Germinal center (tissue), 1 donor: Measurements from ENCODE around the gene CFAP97D1.

Experiments
- DNase-seq: peaks from one replicate; pipeline ENCODE4 v3.0.0; 2012; ENCODE audit warnings: mixed read lengths, low spot score

CFAP97D1 gene

DNA sequence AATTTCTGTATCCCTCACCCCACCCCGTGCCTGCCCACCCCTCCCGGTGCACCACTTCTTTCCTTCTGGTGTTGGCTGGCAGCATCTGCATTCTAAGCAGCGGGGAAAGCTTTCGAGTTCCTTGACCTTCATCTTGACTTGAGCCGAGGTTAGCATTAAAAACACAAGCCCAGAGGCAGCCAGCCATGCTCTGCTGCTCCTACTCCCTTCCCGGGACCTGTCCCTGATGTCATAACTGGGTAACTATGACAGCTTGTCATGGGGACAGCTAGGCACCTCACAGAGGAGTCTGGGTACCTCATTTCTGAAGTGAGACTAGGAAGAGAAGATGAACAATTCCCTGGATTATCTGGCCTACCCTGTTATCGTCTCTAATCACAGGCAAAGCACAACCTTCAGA lies at the start of gene CFAP97D1:
Gene CFAP97D1 (plus strand): TSS at position 301 of the 400 bp plus-strand sequence. CDS start 28 bp downstream, at position 329.
- no peak for DNase-seq

DNA sequence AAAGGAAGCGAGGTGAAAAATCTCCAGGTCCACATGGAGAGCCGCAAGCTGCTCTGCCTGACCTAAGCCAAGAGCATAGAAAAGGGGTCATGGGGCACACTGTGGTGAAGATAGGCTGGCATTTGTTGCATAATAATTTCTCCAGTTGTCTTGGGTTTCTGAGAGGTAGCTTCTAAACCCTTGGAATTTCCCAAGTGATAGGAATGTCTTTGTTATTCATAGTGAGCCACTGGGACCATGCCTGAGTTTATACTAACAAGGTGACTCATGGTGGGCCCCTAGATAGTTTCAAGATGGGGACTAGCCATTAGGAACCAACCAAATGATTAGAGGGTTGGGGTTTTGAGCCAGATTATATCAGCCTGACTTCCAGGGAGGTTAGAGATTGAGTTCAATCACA lies 47.3 kb upstream of the CFAP97D1 start:
- DNase-seq: no peak

DNA sequence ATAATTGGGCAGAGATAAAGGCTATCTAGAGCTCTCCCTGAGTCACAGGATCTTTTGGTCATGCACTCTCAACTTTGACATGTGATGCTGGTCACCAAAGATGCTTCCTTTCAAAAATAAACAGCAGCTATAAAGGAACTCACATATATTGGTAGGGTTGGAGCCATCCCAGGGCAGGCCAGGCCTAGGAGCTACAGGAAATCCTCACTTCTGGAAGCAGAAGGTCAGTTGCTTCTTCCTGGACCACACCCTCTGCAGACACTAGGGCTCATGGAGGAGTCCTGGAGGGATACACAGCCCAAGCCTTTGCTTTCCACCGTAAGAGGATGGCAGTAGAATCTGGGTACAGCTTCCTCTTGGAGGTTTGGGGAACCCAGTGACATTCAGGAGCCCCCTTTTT lies 46.3 kb upstream of the CFAP97D1 start:
- no peak for DNase-seq

DNA sequence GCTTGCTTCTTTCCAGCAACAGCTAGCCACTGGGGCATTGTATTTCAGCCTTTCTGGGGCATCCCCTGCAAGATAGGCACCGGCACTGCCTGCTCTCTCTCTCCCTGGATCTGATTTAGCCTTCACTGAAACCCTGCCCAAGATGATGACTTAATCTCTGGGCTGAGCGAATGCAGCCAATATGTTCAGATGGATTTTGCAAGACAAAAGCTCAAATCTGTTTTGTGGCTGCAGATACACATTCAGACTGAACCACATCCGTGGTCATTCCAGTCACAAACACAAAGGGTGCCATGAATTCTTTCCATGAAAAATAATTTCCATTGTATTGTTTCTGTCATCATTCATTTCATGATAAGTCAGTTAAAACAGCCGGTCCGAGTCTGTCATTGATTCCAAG lies 45.9 kb upstream of the CFAP97D1 start:
- no peak for DNase-seq

DNA sequence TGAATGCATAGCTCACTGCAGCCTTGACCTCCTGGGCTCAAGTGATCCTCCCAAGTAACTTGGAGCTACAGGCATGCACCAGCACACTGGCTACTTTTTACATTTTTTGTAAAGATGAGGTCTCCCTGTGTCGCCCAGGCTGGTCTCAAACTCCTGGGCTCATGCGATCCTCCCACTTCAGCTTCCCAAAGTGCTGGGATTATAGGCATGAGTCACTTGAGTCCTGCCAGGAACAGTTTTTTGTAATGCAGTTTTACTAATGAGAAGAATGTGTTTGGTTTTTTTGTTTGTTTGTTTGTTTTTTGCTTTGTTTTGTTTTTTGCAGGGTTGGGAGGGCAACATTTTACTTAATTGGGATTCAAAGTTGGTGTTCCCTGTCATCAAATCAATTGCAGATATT lies 43.8 kb upstream of the CFAP97D1 start:
- DNase-seq: no peak

DNA sequence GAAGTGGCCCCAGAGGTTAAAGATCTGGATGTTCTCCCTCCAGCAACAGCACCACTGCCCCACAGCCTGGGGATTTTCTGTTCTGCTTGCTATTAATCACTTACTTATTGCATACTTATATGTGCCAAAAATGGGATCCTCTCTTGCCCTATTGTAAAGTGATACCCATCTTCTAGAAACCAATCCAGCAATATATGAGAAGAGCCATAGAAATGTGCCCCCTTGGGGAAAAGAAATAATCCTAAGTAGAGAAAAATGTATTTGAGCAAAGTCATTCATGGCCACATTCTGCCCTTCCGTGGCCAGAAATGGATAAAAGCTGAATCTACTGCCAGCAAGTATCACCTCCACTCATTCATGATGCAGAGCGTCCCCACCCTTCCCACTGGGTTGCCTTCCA lies 42.5 kb upstream of the CFAP97D1 start:
- DNase-seq: no peak

DNA sequence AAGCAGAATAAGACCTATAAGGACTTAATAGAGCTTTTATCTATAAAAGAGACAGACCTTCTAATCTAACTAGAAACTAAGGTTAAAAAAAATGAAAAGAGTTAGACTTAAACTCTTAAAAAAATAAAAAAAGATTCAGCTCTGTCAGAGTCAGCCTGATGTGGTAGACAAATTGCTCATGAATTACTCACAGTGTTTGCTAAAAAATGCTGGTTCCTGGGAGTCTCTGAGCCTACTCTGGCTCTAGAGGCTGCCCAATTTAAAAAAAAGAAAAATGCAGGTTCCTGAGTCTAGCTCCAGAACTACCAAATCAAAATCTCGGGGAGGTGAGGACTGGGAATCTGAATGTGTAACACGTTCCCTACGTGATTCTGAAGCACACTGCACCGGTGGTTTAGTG lies 39.7 kb upstream of the CFAP97D1 start:
- DNase-seq: no peak

DNA sequence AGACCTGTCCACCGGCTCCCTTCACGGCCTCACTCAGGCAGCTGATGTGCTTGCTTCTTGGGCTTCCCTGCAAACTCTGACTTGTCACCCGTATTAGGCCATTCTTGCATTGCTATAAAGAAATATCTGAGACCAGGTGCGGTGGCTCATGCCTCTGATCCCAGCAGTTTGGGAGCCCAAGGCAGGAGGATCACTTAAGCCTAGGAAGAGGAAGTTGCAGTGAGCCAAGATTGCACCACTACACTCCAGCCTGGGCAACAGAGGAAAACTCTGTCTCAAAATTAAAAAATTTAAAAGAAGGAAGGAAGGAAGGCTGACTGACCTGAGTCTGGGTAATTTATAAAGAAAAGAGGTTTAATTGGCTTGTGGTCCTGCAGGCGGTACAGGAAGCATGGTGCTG lies 38.6 kb upstream of the CFAP97D1 start:
- DNase-seq: no peak

DNA sequence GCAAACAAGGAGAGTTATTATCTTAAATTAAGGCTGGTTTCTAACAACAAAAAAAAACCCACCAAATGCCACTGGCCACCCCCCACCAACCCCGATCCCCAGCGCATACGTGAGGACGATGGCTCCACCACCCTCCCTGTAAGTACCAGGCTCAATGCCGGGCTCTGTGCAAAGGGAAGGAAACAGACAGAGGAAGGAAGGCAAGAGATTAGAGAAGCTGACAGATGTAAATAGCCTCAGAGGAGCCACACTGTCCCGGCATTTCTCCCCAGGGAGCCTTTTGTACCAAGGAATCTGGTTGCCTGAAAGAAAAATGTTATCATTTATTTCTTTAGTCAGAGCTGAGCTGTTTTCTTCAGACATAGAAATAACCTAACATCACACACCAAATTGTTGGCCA lies 34.7 kb upstream of the CFAP97D1 start:
- DNase-seq: no peak

DNA sequence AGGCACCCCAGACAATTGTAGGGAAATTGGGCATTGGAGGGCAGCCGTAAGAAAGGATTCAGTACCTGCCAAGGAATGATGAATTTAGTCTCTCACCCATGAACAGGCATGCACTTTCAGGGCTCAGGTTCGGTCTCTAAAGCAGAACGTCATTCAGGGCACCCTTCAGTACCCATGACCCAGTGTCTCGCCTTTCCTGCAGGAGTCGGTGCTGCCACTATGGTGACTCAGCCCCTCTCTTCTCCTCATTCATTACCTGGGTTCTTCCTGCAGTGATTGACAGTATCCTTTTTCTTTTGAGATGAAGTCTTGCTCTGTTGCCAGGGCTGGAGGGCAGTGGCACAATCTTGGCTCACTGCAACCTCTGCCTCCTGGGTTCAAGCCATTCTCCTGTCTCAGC lies 30.1 kb upstream of the CFAP97D1 start:
- no peak for DNase-seq

DNA sequence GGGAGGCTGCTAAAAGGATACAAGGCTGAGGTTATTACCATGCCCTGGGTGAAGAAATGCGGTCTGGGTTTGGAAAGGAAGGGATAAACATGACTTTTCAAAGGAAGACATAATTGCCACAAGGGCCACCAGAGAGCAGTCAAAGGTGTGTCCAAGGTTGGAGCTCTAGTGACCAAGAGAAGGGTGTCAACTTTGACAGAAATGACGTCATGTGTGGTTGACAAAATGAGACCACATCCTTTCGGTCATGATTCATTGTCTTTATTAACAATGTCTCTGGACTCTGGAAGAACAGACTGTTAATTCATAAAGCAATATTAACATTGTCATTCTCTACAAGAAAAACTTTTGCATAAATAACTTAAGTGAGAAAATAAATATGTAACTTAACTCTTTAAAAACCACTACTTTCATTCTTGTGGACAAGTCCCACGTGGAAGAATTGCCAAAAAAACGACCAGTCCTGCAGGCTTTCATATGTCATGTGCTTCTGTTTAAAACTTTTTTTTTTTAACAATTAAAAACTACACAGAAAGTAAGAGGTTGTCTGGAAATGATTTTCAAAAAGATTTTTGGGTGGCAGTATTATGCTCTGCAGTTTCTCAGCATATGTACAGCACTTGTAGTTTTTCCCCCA lies 26.6 kb upstream of the CFAP97D1 start:
- no peak for DNase-seq

DNA sequence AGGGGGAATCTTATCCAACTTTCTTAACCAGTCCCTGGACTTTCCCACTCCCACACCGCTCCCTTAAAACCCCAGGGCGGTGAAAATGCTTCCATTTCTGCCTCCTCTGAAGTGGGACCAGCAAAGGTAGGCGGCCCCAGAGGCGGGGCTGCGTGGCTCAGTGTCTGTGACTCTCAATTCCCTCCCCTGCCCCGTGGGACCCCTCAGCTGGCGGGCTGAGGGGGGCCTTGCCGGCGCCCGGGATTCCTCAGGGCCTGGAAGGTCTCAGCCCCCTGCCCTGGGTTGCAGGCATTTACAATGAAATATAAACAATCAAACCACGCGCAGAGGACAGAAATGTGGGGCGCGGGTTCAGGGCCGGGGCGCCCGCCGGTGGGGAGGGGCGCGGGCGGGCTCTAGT lies 25.3 kb upstream of the CFAP97D1 start:
- DNase-seq: no peak

DNA sequence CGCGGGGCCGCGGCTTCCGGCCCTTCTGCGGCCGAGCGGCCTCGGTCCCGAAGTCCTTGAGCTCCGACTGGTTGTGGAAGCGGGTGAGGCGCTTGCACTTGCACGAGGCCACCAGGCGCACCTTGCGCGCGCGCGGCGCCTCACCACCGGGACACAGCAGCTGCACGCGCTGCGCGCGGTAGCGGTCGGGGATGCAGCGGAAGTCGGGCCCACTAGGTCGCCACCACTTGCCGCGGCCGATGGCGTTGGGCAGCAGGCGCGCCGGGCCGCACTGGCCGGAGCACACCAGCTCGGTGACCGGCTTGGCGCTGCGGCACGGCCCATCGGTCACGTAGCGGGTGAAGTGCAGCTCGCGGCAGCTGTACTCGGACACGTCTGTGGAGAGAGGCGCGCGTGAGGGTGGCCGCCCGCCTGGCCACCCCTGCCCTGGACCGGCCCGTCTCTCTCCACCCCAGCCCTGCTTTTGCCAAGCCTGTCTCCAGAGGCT lies 24.8 kb upstream of the CFAP97D1 start:
- no peak for DNase-seq

DNA sequence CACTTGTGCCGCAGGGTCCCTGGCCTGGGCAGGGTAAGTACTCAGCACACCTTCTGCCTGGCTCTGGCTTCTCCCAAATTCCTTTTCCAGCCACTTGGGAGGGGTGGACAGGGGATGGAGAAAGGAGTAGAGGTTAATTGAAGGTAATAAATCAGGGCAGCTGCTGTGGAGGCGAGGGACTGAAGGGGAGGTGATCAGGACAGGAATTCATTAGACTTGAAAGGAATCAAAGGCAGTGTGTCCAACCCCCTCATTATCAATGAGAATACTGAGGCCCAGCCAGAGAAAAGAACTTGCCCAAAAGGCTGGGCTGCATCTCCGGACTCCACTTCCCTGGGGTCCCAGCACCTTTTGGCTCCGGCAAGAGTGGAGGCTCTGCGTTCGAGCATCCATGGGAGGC lies 24.0 kb upstream of the CFAP97D1 start:
- no peak for DNase-seq

DNA sequence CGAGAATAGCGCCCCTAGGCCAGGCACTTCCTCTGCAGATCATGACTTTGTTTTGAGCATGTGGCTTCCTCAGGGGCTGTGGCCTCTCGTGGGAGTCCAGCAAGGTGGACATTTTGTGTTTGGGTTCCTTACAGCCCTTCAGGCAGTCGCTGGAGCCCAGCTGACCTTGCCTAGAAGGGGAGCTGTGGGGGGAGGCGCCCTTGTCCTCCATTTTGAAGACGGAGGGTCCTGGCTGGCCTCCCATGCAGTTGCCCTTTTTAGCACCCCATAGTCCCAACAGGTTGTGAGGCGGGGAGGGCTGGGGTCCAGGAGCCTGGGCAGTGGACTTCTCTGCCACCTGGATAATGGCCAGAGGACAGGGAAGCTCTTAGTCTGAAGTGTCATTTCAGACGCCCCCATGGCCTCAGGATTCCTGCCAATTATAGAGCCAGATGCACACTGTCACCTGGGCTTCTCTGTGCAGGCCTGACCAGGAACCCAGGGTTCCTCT lies 23.0 kb upstream of the CFAP97D1 start:
- DNase-seq: no peak

DNA sequence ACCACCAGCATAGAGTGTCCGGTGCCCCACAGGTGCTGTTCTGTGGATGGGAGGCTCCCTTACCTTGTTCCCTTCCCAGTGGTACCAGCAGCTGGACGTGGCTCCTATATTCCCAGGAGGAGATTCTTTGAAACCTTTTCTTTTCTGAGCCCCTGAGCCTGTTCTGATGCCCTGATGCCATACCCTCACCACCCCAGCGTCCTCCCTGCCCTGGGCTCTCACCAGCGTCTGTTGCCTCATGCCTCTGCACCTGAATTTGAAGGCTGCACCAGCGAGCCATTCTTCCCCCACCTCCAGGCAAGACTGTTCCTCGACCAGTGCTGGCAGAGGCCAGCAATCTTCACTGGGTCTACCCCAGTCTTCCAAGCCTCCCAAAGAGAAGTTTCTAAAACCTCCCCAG lies 22.1 kb upstream of the CFAP97D1 start:
- DNase-seq: no peak

DNA sequence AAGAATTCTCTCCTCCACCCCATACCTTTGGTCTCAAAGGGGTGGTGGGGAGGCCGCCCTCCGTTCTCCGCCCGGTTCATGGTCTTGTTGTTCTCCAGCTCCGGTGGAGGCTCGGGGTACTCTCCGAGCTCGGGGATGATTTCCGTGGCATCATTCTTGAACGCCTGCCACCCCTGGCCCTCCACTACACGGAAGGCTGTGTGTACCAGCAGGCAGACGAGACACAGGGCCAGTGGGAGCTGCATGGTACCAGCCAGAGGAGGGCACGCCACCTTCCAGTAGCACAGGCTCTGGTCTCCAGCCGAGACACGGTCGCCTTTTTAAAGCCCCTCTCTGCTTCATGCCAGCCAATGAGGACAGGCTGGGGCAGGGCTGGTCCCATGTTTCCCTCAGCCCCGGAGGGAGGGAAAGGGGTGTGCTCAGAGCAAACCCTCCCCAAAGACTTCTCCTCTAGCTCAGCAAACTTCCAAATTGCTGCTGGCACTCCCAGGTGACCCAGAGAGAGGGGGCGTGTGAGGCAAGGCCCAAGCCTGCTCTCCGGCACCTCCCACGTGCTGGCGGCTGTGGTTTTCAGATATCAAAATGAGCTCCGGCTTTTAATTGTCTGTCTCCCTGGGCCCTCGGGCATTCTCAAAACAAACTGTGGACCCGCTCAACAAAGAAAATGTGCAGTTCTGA lies 21.6 kb upstream of the CFAP97D1 start, which contains the start of gene SOST:
Gene SOST (minus strand): TSS at position 295 of the 678 bp plus-strand sequence. CDS start 50 bp downstream, at position 245.
- DNase-seq: no peak

DNA sequence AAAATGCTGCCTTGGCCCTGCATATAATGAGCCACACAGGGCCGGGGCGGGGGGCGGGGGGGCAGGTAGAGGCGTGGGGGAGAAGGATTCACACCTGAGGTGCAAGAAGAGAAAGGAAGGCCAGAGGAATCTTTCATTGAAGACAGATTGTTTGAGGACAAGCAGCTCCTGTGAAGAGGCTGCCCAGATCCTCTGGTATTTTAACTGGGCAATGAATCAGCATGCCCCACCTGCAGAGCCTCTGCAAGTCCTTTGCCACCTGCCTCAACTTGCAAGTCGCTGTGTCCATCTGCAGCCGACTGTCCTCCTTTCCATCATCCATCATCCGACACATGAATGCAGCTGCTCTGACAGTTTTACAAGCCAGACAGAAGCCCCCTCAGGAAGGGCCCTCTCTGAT lies 20.4 kb upstream of the CFAP97D1 start:
- no peak for DNase-seq

DNA sequence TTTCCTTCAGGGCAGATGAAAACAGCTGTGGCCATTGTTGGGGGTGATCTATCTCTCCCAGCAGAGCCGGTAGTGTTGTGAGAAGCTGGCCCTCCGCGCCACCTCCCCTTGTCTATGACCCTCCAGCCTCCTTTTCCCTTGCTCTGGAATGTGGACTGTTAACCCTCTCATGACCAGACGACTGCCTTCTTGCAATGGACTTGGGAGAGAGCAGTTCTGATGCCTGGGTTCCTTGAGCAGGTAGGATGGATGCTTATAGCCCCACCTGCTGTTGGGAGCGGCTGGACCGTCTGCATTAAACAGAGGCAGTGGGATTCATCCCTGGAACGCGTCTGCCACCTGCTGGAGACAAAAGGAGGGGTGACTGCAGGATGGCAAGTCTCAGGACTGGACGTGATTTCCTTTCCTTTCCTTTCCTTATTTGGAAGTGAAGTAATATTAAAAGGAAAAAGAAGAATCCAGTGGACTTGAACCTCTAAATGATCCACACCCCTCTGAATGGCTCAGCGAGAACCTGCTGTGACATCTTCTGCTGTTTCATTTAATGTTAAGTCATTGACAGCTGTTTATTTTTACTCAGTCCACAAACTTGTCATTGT lies 19.9 kb upstream of the CFAP97D1 start:
- DNase-seq: peak; percentile 85

DNA sequence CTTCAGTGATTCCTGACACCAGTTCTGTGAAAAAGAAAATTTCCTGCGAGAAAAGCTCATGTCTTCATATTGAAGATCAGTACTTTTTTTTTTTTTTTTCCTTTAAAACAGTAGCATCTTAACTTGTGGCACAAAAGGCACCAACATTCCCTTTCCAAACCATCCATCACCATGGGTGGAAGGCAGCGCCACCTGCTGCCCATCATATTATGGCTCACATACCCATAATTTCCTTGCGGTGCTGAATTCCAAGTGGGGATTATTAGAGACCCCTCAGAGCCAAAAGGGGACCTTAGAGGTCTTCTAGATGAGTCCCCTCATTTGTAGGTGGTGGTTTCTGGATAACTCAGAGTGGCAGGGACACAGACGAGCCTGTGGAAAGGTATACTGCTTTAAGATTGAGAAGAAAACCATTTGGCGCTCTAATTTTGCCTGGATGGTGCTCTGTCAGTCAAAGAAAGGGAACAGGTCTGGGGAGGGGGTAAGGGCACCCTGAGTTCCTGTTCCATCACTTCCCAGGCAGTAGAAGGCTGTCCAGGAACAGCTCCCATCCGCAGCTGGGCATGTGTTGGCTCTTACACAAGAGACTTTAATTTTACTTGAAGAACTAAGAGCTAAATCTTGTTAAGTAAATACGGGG lies 13.7 kb upstream of the CFAP97D1 start:
- DNase-seq: peak; percentile 49

DNA sequence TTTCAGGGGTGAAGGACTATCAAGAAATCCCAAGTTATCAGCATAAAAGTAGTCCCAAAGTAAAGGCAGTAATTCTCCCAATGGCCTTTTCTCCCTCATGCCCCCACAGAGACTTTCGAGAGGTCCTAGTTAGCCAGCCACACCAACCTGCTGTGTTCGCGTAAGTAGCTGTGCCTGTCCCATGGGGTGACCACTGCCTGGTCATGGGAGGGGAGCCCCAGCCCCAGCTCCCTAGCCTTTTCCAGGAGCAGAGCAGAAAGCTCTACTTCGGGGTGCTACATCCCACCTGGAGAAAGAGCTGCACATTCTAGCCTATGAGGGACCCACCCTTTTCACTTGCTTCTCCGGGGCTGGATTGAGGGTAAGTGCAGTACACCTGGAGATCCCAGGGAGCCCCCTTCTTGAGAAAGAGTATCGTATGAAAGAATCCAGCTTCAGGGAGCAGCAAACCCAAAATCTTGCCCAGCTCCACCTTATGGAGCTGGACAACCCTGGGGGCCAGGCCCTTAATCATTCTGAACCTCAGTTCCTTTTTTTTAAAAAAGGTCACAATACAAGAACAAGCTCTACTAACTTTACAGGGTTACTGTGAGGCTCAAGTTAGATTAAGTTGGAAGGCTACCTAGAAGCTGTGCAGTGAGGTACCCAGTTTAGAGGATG lies 13.1 kb upstream of the CFAP97D1 start:
- DNase-seq: no peak

DNA sequence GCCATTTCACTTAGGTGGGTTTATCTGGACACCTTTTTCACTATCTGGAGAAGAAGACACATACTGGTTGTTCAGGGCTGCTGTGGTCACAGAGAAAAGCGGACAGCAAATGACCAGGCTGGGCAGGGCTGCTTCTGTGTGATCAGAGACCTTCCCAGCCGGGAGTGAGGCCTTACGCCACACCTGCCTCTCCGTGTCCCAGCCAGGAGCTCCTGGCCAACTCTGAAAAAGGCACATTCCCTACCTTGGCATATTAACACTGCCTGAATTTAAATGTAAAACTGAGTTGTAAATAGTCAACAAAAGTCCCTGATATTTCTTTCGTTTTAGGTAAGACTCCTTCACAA lies 12.5 kb upstream of the CFAP97D1 start:
- DNase-seq: no peak
